Measurements from ENCODE around the gene RIBC1. TPM values are rescaled to one million over a fixed set of nuclear protein-coding genes. Genes with fewer than 3 reads are reported as not detected.

The RIBC1 gene
- total and polyA plus RNA-seq, 10 of the 15 experiments (the other 5 are each of a cell fraction or from before 2014, with no cell fraction given), result 0.22 to 1.0 (median 0.54) TPM

DNA sequence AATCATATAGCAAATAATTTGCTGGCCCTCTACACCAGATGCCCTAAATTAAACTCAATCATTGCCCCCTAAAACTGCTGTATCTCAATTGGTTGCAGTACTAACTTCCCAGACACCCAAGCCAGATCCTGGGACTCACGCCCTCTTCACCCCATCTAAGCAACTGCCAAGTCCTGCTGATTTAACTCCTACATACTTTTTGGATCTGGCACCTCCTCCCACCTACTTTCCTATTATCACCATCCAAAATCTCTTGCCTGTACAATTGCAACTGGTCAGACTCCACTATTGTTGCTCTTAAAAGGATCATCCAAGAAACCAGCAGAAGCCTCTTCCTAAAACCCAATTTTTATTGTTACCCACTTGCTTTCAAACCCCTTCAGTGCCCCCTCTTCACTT is 16.2 kb downstream of the RIBC1 start (continued):
- TF ChIP-seq, protein P1, sequence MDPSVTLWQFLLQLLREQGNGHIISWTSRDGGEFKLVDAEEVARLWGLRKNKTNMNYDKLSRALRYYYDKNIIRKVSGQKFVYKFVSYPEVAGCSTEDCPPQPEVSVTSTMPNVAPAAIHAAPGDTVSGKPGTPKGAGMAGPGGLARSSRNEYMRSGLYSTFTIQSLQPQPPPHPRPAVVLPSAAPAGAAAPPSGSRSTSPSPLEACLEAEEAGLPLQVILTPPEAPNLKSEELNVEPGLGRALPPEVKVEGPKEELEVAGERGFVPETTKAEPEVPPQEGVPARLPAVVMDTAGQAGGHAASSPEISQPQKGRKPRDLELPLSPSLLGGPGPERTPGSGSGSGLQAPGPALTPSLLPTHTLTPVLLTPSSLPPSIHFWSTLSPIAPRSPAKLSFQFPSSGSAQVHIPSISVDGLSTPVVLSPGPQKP (IDR thresholded peaks at IDR 0.05; ENCODE audit: low read depth, low read length), result no peak
- TF ChIP-seq, protein P2, sequence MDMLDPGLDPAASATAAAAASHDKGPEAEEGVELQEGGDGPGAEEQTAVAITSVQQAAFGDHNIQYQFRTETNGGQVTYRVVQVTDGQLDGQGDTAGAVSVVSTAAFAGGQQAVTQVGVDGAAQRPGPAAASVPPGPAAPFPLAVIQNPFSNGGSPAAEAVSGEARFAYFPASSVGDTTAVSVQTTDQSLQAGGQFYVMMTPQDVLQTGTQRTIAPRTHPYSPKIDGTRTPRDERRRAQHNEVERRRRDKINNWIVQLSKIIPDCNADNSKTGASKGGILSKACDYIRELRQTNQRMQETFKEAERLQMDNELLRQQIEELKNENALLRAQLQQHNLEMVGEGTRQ (IDR thresholded peaks at IDR 0.05; ENCODE audit: borderline replicate concordance, low read depth, low read length), result no peak
- TF ChIP-seq POU2F2 (IDR thresholded peaks at IDR 0.05; ENCODE audit: borderline replicate concordance, low read depth, low read length) (no peak), NFXL1 (IDR thresholded peaks at IDR 0.05; ENCODE audit: borderline replicate concordance) (no peak), ZNF217 (IDR thresholded peaks at IDR 0.05) (no peak), RAD21 (IDR thresholded peaks at IDR 0.05; ENCODE audit: insufficient read depth, low read depth, low read length) (no peak), ZSCAN29 (IDR thresholded peaks at IDR 0.05) (no peak), RB1 (IDR thresholded peaks at IDR 0.05; ENCODE audit: borderline replicate concordance) (no peak), NFYB (IDR thresholded peaks at IDR 0.05; ENCODE audit: insufficient read depth, low read depth, low read length) (no peak)
- TF ChIP-seq, protein P3, sequence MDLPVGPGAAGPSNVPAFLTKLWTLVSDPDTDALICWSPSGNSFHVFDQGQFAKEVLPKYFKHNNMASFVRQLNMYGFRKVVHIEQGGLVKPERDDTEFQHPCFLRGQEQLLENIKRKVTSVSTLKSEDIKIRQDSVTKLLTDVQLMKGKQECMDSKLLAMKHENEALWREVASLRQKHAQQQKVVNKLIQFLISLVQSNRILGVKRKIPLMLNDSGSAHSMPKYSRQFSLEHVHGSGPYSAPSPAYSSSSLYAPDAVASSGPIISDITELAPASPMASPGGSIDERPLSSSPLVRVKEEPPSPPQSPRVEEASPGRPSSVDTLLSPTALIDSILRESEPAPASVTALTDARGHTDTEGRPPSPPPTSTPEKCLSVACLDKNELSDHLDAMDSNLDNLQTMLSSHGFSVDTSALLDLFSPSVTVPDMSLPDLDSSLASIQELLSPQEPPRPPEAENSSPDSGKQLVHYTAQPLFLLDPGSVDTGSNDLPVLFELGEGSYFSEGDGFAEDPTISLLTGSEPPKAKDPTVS (IDR thresholded peaks at IDR 0.05; ENCODE audit: low read depth, low read length), result no peak
- TF ChIP-seq, protein P4, sequence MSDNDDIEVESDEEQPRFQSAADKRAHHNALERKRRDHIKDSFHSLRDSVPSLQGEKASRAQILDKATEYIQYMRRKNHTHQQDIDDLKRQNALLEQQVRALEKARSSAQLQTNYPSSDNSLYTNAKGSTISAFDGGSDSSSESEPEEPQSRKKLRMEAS (IDR thresholded peaks at IDR 0.05; ENCODE audit: low read depth, low read length), result no peak
- TF ChIP-seq, protein P5, sequence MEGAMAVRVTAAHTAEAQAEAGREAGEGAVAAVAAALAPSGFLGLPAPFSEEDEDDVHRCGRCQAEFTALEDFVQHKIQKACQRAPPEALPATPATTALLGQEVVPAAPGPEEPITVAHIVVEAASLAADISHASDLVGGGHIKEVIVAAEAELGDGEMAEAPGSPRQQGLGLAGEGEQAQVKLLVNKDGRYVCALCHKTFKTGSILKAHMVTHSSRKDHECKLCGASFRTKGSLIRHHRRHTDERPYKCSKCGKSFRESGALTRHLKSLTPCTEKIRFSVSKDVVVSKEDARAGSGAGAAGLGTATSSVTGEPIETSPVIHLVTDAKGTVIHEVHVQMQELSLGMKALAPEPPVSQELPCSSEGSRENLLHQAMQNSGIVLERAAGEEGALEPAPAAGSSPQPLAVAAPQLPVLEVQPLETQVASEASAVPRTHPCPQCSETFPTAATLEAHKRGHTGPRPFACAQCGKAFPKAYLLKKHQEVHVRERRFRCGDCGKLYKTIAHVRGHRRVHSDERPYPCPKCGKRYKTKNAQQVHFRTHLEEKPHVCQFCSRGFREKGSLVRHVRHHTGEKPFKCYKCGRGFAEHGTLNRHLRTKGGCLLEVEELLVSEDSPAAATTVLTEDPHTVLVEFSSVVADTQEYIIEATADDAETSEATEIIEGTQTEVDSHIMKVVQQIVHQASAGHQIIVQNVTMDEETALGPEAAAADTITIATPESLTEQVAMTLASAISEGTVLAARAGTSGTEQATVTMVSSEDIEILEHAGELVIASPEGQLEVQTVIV (IDR thresholded peaks at IDR 0.05; ENCODE audit: borderline replicate concordance, partially characterized antibody), result no peak
